Tongue (tissue), 2 donors: ENCODE measurements around the gene RTTN. TPM values are rescaled to one million over a fixed set of nuclear protein-coding genes. Genes with fewer than 3 reads are reported as not detected.

Source experiments
- DNase-seq: peaks from one replicate; pipeline ENCODE4 v3.0.0-alpha.2; 2015
- total RNA-seq: library from RNA; depleted of rRNA; stranded (reverse); fragments of >200 nt; gene quantifications from one replicate; pipeline ENCODE4 v1.2.3, GENCODE V29; 2014

RTTN gene
- total RNA-seq, 1 donor from 2014 or later = 32.6 TPM

DNA sequence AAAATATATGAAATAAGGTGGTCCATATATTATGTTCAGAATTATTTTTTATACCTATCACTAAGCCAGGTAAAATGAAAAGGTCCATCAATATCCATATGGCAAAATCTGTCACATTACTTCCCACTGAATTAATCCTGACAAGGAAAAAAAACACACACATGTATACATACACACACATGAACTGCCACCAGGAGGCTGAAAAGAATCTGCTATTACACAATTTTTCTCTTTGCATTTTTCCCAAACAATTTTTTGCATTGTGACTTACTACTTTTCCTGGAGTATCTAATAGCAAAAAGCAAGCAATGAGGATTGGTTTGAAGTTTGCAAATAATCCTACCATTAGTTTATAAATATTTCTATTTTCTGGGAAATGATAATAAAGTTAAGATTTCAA, 129.6 kb downstream of the RTTN start:
- no peak for DNase-seq

DNA sequence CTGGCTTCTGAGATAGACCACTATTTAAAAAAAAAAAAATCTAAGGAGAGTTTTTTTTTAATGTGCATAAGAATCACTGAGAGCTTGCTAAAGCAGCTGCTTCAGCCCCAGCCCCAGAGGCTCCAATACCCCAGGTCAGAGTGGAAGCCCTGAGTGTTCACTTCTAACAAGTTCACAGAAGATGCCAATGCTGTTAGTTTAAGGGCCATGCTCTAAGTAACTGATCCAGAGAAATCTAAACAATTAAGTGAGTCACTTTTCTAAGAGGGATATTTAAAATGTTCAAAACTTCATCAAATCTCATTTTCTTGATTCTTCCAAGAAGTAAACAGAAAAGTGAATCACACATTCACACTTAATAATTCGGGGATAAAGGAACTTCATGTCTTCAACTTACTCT, 131.4 kb downstream of the RTTN start:
- DNase-seq = no peak

DNA sequence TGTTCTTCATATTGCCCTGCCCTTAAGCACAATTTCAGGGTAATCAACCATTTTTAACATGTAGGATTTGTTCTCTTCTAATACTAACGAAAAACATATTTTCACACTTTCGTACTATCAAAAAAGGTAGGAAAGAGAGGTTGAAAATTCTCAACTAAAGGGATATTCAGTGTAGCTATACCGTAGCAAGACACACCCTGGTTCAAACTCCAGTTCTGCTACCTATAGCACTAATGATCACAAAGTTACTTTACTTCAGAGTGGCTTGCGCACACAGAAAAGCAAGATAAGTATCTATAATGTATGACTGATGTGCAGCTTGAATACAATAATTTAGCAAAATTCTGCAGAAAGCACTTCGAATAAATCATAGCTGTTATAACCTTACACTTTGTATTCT, 132.1 kb downstream of the RTTN start:
- DNase-seq = no peak

DNA sequence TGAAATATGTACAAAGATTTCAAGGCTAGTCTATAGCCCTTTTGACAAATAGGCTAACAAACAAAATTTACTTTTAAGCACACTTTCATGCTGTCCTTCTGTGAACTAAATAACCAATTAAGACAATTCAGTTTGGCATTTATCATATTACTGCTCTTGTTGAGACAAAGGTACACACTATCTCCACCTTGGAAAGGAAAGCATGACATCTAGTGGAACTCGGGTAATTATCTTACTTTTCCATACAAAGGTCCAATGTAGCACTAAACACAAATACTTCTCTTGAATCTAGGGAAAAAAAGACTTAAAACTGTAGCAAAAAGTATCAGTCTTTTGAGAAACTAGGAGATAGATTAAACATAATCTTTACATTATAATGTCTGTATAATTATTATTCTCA, 132.8 kb downstream of the RTTN start:
- peak; percentile 43 for DNase-seq

DNA sequence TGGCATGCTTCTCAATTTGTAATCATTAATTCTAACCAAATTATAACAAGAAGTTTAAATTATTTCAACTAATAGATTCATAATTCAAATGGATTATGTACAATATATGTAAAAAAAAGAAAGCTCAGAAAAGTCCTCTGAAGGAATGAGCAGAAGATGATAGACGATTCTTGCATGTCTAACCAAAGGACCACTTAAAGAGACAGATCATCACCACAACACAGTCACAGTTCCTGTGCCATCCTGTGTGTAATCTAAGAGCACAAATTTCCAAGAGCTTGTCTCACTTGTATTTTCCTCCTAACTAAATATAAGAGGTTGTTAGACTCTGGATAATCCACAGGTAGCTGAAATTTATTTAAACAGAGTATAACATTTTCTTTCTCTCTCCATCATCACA, 135.5 kb downstream of the RTTN start:
- no peak for DNase-seq

DNA sequence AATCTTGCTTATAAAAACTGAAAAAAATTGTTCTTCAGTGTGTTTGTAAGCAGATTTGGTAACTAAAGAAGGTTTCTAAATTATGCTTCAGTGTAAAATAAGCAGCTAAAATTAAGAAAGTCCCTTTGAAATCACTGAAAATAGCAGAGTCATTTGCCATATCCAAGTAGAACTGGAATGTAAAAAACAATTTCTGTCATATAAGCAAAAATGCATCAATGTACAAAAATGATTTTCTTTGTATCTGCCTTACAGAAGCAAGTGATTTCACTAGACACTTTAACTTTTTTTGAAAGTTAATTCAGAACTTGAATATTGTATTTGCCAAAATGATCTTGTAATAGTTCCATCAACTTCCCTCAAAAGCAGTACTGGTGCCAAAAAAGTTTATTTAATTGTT, 136.1 kb downstream of the RTTN start:
- no peak for DNase-seq

DNA sequence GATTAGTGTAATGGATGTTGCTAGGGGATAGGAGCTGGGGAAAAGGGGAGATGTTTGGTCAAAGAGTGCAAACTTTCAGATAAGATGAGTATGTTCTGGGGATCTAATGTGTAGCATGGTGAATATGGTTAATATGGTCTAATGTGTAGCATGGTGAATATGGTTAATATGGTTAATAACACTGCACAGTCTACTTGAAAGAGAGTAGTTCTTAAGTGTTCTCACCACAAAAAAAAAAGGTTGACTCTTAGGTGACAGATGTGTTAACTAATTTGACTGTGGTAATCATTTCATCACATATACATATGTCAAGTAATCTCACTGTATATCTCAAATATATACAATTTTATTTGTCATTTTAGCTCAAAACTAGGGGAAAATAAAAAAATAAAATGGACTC, 136.5 kb downstream of the RTTN start:
- DNase-seq = no peak

DNA sequence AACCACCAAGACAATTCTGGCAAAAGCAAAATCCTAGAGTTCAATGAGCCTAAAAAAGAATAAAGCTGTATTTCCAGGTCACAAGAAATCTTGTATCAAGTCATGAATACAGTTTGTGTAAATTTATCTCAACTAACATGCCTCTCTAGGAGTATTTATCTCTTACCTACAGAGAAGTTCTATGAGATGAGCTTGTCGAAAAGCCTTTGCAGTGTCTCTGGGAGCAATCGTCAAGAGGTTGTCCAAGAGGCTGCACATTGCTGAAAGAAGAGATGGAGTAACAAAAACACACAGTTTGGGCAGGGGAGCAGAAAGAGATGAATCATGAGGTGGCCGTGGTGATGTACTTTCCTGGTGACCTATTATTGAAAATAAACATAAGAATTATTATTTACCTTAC, 145.8 kb downstream of the RTTN start:
- DNase-seq = no peak

DNA sequence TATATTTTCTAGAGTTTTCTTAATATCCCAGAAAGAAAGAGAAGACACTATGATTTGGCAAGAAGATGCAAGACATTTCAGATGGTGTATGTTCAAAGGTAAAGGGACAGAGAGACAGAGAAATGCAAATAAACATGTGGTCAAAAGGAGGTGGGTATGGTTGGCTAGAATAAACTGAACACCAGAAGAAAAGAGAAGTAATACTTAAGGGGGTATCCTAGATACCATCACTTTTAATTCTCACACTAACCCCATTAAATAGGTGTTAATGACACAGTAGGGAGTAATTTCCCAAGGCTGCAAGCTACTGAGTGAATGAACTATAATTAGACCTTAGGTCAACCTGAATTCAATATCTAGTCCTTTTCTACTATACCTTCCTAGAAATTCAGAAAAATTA, 146.6 kb downstream of the RTTN start:
- no peak for DNase-seq

DNA sequence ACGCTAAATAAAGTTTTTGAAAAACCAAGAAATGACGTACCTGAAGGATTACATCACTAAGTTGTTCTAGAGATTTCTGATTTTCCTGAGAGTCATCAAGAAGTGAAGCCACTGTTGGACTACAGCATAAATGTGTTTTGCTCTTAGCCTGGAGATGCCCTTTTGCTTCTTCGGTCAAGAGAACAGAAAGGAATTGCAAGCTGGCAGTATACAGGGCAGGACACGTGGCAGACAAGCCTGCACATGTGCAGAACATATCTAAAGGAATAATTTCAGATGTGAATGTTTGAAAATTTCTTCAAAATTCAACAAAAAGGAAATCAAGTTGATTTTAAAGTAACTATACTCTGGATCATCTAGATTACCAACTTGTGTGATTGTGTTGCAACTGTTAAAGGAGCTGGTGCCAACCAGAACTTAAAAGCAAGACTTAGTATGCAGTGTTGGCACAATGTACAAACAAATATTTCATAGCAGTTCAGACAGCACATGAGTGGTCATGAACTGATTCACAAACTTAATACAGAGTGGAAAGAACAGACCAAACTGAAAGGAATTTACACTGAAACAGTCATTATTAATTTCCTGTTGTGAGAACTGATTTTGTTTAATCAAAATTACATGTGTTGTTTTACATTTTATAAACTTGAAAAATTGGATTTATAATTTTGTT, 157.4 kb downstream of the RTTN start:
- no peak for DNase-seq

DNA sequence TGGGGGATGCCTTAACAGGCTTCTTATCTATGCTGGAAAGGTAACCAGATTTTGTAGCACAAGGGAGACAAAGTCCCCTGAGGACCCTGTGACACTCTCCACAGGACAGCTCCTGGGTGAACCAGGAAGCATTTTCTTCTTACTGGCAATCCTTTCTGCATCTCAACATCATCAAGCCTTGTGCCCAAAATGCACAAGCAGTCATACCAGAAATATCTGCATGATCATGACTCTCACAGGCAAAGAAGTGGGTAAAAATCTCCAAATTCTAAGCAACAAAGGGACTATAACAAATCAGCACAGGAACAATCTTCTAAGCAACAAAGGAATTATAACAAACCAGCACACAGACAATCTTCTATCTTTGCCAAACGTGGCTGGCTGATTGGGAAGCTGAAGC, 158.7 kb downstream of the RTTN start:
- no peak for DNase-seq

DNA sequence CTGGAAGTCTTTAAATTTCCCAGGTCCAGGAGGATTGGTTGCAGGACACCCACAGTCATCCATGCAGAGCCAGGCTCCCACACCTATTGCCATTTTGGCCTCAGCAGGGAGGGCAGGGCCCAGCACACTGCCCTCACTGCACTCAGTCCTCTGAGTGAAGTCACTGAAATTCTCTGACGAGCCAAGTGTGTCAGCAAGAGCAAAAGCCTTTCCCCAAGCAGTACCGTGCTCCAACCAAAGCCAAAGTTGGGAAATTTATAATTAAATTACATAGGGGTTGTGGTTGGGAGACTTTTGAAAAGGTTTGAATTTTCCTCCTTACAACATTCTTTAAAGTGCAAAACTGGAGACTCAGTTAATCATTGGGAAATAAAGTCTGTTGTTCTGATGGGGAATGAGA, 159.3 kb downstream of the RTTN start:
- DNase-seq = no peak

DNA sequence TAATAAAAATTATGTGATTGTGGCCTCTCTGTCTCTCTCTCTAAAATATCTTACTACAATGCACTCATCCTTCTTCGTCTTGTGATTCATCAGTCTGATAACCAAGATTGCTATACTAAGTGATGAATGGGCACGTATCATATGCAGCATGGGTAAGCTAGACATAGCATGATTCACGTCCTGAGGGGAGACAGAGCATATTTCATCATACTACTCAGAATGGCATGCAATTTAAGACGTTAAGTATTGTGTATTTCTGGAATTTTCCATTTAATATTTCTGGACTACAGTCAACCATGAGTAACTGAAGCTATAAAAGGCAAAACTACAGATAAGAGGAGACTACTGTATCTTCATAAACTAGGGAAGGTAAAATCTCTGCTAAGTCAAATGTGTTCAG, 160.9 kb downstream of the RTTN start:
- DNase-seq = no peak

DNA sequence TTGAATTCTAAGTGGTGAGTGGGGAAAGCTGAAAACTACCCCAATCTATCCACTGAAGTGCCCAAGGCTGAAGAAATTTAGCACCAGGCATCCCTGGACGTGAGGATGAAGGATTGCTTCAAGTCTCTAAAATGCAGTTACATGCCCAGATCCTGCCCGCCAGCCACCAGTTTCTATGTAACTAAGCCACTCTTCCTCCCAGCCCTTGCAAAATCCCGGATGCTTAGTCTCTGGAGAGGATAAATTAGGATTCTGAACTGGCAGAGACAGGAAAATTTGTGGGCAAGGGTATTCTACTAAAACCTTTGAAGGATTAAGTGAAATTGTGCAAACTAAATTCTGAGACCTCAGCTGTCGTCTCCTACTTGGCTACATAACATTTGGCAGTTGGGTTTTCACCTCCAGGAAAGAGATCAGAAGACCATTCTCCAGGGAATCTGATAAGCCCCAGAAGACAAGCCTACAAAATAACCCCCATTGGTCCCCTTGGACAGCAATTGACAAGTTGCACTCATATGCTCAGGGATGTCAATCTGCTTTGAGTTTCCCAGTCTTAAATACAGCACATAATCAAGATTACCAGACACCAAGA, 163.9 kb downstream of the RTTN start:
- peak; percentile 52 for DNase-seq

DNA sequence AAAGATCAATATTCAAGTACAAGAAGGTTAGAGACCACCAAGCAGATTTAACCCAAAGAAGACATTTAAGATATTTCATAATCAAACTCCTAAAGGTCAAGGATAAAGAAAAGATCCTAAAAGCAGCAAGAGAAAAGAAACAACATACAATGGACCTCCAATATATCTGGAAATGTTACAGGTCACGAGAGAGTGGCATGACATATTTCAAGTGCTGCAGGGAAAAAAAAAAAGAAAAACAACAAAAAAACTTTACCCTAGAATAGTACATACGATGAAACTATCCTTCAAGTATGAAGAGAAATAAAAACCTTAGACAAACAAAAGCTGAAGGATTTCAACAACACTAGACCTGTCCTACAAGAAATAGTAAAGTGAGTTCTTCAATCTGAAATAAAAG, 166.3 kb downstream of the RTTN start:
- no peak for DNase-seq

DNA sequence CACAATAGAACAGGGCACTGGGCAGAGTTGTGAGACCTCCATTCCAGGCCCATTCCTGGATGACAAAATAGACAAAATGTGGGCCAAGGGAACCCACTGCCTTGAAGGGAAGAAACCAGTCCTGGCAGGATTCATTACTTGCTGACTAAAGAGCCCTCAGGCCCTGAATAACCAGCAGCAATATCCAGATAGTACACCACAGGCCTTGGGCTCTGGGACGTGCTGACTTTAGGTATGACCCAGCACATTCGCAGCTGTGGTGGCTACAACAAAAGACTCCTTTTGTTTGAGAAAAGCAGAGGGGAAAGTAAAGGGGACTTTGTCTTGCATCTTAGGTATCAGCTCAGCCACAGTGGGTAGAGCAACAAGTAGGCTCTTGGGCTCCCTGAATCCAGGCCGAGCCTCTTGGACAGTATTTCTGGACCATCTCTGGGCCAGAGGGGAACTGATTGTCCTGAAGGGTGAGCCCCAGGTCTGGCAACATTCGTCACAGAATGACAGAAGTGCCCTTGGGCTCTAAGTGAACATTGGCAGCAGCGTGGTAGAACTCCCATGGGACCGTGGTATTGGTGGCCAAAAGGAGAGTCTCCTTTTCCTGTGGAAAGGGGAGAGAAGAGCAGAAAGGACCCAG, 167.9 kb downstream of the RTTN start:
- DNase-seq = no peak

DNA sequence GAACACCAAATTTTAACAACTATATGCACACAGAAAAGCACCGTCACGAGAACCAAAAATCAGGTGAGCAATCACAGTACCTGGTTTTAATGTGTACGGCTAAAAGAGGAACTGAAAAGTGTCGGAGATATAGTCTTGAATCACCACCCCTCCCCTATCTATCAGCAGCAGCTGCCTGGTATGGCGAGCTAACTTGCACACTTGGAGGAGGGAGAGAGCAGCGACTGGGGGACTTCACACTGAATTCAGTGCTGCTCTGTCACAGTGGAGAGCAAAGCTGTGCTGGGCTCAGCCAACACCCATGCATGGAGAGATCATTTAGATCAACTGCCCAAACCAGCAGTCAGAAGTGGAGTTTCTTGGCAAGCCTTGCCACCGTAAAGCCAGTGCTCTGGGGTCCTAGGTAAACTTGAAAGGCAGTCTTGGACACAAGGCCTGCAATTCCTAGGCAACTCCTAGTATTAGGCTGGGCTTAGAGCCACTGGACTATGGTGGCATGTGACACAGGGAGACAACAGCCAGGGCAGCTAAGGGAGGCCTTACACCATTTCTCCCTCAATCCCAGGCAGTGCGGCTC, 168.6 kb downstream of the RTTN start:
- DNase-seq = no peak

DNA sequence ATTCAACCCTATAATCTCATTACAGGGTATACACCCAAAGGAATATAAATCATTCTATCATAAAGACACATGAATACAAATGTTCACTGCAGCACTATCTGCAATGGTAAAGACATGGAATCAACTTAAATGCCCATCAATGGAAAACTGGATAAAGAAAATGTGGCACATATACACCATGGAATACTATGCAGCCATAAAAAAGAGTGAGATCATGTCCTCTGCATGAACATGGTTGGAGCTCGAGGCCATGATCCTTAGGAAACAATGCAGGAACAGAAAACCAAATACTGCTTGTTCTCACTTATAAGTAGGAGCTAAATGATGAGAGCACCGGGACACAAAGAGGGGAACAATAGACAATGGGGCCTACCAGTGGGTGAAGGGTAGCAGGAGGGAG, 169.3 kb downstream of the RTTN start:
- no peak for DNase-seq

DNA sequence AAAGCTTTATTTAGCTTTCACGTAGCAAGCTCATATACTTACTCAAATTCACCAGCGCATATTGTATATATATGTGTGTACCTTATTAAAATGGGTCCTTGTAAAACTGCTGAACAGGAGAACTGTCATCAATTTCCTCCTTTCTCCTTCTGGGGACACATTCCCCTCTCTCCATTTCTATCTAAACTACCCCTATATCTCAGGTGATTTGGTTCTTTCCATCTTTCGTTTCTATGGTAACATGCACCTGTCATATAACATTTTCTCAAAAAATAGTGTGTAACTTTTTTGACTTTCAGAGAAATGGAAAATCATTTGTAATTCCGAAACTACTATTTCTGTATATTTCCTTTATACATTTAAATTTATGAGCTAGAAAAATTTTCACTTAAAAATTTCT, 174.3 kb downstream of the RTTN start:
- no peak for DNase-seq

DNA sequence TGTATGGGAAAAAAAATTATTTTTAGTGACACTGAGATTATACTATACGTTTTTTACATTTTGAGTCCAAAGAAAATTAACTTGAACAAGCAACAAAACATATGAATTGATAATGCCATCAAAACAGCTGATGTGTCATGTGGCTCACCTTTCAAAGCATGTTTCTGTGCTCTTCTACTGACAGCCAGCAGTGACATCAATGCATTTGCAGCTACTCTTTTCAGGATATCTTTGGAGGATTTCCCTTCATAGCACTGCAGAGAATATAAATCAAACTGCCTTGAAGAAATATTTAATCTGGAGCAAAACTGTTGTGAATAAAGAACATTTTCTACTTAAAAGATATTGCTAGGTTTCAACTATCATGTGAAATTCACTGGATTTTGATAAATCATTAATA, 174.8 kb downstream of the RTTN start:
- DNase-seq = no peak

DNA sequence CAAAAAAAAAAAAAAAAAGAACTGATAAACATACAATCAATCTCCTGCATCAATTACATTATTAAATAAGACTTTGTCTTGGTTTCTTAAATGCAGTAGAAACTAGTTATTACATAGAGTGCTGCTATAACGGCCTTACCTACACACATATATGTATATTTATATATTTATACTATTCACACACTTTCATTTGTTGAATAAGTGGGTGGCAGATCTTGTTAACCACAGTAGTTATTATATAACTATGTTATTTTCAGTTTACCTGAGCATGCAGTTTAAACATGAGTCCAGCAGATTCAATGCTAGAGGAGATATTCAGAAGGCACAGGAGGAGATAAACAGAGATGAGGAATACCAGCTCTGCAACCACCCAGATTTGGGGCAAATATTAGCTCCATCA, 176.3 kb downstream of the RTTN start:
- DNase-seq = no peak

DNA sequence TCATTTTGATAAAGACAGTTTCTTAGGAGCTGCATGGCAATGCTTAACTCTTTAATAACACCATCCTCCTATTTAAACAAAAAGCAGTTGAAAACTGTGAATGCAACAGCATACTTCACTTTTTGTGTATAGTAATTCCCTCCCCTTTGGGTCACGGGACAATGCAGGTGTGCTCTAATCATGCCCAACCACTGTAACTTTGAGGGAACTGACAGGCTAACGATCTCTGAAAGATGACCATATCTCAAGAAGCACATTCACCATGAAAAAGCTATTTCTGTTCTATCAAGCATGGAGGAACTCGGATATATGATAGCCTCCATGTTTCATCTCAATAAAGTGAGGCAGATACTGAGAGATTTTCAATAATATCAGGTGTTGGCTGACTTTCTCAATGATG, 176.8 kb downstream of the RTTN start:
- no peak for DNase-seq

DNA sequence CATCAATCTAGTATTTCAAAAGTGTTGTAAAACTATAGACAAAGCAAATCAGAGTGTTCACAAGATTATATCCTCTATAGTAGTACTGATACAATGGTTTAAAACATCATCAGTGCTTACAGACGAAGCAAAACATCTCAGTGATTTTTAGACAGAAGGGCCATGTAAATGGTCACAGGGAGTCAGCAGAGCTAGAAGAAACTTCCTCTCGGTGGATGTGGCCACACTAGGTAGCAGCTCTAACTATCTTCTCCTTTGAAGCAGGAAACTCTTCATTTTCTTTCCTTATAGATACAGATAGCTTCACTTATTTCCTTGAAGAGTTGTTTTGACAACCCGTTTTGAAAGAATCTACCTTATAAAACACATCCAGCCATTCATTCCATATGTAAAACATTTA, 177.4 kb downstream of the RTTN start:
- DNase-seq = no peak

DNA sequence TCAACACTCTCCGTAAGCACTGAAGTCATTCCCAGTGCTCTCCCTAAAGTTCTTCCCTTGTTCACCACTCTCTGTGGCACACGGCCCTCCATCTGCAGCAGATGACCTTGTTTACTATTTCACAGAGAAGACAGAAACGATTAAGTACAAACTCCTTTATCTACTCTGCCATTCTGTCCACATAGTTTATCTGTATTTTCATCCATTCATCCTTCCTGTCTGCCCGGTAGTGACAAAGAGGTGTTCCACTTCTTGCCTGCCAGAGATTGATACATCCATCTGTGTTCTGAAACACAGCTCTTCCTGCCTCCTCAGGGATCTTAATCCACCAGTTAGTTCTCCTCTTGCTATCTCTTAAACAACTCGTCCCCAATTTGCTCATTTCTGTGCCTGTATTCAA, 179.9 kb downstream of the RTTN start:
- no peak for DNase-seq
